Hematopoietic multipotent progenitor cell treated with erythropoietin and hydrocortisone succinate and interleukin-3 and kit ligand, for 15 days (in vitro differentiated cells): Measurements from ENCODE around the gene DUXA.
"Not testable (repeated sequence)": the region's sequence is repeated elsewhere in the genome, so short reads cannot be mapped to it uniquely, and the experiment has no call there.

Source experiments
- DNase-seq: peaks from one replicate; pipeline ENCODE4 v3.0.0-alpha.2; 2015; ENCODE audit warnings: low spot score

The DUXA gene

DNA sequence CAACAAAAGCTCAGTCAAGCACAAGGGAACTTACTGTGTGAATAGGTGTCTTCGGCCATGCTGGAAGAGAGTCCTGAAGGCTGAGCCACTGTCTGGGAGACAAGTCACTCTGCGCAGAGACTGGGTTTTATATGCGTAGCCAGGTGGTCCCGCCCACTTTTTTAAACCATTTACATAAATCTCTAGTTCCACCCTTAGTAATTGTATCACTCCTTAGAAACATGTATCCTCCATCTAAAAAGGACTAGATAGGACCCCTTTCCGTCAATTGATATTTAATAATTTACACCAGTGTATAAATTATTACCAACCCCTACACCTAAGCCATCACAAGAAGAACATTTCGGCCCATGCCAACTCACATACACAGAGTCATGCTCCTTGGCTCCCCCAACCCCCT lies at the start of gene DUXA:
Gene DUXA (minus strand): TSS at position 101 of the 400 bp plus-strand sequence. CDS start 42 bp downstream, at position 59.
- no peak for DNase-seq

DNA sequence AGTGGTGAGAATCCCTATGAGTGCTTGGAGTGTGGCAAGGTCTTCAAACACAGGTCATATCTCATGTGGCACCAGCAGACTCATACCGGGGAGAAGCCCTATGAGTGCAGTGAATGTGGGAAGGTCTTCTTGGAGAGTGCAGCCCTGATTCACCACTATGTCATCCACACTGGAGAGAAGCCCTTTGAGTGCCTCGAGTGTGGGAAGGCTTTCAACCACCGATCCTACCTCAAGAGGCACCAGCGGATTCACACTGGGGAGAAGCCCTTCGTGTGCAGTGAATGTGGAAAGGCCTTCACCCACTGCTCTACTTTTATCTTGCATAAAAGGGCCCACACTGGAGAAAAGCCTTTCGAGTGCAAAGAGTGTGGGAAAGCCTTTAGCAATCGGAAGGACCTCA lies 44.8 kb upstream of the DUXA start:
- no peak for DNase-seq

DNA sequence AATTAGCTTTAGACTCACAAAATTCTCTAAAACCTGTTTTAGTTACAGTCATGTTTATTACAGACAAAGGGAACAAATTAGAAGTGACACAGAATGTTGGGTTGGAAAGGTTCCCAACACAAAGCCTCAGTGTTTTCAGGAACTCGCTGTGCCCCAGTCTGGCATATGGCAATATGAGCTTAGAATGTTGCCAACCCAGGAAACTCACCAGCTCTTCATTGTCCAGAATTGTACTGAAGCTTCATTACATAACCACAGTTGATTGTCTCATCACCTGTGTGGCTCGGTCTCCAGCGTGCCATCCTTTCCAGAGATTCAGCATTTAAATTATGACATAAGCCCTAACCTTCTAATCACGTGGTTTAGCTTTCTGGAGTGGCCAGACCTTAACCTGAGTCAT lies 43.1 kb upstream of the DUXA start:
- no peak for DNase-seq

DNA sequence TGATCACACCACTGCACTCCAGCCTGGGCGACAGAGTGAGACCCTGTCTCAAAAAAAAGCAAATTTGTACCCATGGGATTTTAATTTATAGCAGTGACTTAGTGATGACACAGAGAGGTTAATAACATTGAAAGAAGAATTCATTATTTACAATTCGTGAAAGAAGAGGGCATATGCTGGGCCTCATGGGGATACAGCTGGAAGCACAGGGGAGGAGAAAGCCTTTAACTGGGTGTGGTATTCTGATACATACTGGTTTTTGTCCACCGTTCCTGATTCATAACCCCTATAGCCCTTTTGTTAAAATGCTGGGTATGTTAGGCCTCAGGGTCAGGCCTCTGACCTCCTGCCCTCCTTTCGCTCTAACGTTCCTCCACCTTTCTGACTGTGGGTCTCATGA lies 34.9 kb upstream of the DUXA start:
- DNase-seq = no peak

DNA sequence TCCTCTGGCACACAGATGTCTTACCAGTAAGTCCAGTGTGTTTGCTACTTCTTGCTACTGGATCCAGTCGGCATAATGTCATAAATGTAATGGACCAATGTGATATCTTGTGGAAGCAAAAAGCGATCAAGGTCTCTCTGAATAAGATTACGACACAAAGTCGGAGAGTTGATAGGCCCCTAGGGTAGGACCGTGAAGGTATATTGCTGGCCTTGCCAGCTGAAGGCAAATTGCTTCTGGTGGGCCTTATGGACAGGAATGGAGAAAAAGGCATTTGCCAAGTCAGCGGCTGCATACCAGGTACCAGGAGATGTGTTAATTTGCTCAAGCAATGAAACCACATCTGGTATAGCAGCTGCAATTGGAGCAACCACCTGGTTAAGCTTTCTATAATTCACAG lies 30.6 kb upstream of the DUXA start:
- not testable (repeated sequence) for DNase-seq

DNA sequence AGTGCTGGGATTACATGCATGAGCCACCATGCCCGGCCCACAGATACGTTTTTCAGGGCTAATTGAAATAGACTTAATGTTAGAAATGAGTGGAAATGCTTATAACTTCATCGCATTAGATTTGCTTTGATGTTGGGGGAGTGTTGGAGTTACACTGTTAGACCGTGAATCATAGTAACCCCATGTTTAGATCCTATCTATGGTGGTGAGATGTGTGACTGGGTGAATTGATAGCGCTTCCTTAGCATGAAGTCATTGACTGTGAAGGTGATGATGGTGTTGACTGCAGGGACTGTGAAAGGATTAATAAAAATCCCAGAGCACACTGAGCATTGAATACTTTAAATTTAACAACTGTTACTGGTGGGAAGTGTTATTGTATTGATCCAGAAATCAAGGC lies 25.7 kb upstream of the DUXA start:
- DNase-seq = no peak

DNA sequence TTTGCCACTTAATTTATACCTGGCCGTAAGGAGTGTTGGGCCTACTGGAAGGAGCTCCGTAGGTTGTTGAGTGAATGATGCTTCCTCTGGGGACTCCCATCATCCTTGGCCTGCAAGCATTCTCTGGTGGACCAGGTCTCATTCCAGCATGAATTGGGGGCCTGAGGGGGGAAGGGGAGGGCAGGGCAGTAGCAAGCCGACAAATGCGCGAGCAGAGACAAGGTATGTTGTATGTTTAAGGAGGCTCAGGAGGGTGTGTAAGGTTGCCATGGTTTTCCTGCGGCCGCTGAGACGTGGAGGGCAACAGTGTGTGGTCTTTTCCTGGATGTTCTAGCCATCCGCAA lies 24.8 kb upstream of the DUXA start:
- no peak for DNase-seq

DNA sequence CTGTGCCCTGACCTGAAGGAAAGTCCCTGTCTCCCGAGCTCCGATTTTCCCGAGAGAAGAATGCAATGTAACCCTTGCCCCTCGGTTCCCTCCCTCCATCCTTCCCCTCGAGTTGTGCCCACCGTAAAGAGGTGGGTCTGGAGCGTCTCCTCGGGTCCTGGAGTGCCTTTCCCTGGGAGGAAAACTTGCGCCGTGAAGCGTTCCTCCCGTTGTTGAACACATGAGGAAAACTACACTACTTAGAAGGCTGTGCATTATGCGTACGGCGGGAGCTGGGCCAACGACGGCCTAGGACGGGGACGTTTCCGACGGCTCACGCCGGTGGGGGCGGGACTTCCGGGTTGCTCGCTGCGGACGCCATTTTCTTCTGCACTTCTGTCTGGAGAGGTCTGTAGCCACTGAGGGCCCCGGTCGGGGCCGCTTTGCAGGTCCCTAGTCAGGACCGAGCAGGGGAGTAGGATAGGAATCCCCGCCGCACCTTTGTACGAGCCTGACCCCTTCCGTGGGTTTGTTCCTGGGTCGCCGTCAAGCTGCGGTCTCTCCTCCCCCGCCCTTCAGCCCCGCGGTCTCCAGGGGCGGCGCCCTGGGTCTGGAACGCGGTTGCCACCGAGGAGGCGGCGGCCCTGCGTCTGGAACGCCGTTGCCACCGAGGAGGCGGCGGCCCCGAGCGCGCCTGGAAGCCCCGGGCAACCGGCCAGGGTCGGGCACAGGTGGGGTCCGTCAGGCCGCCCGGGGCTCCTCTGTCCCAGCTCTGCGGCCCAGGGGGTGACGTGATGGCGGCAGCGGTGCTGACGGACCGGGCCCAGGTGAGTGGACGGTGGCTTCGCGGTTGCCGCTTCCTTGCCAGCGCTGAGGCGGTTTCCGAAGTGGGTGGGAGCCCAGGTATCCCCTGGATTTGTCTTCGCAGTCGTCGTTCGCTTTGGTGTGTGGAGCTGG lies 24.1 kb upstream of the DUXA start, which contains the start of gene ZNF264:
Gene ZNF264 (plus strand): TSS at position 360 of the 936 bp plus-strand sequence. CDS start 414 bp downstream, at position 774.
- peak; percentile 87 for DNase-seq

DNA sequence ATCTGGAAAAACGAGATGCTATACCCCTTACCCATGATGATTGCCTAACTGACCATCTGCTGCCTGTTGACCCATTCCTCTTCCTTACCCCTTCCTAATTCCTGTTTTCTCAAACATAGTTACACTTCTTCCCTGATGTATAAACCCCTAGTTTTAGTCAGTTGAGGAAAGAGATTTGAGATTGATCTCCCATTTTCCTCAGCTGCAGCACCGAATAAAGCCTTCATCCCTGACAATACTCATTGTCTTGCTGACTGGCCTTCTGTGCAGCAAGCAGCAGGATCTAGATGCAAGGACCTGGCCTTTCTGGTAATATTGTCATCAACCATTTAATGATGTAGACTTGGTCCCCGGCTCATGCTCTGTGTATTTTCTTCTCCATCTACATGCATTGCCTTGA lies 23.0 kb upstream of the DUXA start:
- no peak for DNase-seq

DNA sequence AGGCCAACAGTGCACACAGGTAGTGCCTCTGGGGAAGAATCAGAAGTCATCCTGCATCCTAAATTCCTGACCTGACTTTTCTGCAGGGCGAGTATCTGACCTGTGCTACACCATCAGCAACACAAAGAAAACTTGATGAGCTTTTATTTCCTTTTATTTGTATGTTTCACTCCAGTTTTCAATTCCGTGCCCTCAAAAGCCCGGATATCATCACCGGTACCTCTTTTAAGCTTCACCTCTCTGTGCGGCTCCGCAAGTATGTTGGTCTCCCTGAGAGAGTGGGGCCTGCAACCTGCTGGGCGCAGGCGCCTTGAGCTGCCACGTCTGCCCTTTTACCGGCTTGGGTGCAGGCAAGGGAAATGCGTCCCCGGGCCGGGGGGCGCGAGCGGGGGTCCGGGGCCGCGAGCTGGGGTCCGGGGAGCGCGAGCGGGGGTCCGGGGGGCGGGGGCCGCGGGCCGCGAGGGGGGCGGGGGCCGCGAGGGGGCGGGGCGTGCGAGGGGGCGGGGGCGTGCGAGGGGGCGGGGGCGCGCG lies 4.3 kb upstream of the DUXA start:
- no peak for DNase-seq

DNA sequence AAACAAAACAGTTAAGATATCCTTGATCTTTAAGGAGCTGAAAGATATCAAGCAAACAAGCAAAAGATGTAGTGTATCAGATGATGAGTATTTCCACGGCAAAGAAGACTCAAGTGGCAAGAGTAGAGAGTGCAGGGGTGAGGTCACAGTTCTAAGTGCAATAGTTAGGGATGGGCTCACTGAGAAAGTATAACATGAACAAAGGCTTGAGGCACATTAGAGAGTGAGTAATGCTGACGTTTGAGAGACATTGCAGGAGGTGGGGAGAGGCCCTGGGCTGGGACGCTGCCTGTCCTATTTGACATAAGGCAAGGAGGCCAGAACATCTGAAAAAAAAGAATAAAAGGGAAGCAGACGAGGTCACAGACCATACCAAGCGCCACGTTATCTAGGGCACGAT lies 1.4 kb downstream of the DUXA start:
- DNase-seq = no peak

DNA sequence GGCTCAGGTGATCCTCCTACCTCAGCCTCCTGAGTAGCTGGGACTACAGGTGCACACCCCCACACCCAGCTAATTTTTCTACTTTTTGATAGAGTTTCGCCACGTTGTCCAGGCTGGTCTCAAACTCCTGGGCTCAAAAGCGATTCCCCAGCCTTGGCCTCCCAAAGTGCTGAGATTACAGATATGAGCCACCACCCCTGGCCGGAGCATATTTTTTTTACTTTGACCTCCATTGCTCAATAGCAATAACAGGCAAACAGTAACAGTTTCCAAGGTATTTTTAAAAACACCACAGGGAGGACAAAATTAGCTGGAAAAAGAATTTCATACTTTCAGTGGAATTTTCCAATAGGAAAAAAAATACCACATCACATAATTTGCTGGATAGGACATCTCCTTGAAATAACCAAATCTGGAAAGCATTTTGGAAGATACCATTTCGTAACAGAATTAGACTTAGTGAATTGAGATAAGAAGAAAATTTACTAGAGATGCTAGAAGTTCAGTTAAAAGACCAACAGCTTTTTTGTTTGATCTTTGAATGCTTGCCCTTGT lies 5.2 kb downstream of the DUXA start:
- DNase-seq = no peak

DNA sequence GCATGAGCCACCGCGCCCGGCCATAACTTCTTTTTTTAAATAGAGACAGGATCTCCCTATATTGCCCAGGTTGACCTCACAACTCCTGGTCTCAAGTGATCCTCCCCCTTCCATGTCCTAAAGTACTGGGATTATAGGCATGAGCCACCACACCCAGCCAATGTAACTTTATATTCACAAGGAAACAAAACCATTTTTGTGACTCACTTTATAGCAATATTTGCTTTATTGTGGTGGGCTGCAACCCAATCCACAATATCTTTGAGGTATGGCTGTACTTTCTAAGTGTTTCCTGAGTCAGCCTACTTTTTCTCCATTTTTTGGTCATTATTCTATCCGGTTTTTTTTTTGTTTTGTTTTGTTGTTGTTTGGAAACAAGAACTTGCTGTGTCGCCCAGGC lies 14.4 kb downstream of the DUXA start:
- DNase-seq = no peak

DNA sequence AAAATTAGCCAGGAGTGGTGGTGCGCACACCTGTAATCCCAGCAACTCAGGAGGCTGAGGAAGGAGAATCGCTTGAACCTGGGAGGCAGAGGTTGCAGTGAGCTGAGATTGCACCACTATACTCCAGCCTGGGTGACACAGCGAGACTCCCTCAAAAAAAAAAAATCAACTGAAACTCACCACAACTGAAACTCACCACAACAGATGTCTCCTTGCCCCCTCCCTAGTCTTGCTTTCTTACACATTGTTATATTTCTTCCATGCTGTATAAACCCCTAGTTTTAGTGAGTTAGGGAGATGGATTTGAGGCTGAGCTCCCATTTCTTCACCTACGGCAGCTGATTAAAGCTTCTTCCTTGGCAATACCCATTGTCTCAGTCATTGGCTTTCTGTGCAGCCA lies 25.6 kb downstream of the DUXA start:
- DNase-seq = no peak

DNA sequence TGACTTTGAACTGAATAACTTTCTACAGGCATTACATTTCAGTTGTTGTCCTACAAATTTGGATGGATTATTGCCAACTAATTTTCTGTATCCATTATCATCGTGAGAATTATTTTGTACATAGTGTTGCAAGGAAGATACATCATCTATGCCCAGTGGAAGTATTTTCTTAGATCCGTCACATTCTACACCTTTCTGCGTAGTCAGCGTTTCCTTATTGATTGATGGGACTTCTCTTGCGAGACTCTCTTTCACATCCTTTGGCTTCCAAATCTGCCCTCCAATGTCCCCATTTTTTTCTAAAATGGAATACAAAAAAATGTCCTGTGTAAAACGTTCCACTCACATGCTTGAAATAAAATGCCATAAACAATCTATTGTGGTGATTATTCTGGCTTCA lies 31.5 kb downstream of the DUXA start:
- no peak for DNase-seq

DNA sequence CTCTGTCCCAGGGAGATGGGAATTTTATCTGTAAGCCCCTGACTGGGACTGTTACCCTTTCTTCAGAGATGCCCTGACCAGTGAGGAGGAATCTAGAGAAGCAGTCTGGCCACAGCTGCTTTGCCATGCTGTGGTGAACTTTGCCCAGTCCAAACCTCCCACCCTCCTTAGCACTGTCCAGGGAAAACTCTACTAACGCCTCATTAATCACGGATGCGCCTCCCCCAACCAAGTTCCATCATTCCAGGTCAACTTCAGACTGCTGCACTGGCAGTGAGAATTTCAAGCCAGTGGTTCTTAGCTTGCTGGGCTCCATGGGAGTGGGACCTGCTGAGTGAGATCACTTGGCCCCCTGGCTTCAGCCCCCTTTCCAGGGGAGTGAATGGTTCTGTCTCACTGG lies 39.9 kb downstream of the DUXA start:
- not testable (repeated sequence) for DNase-seq

DNA sequence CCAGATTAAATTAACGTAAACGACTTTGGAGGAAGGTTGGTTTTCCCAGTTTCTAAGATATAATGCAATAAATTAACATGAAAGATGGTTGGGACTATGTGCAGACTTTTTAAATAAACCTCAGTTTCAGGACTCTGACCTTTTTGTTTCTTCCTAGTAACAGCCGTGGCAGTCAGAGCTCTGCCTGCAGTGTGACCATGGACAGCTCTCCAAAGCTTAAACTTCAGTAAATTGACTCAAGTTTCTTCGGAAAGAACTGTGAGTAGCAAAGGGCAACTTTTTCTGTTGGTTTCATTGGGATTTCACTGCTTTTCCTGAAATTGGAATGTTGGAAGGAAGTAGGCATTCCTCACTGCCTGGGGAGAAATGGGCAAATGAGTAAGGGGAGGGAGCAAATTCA lies 43.4 kb downstream of the DUXA start:
- no peak for DNase-seq

DNA sequence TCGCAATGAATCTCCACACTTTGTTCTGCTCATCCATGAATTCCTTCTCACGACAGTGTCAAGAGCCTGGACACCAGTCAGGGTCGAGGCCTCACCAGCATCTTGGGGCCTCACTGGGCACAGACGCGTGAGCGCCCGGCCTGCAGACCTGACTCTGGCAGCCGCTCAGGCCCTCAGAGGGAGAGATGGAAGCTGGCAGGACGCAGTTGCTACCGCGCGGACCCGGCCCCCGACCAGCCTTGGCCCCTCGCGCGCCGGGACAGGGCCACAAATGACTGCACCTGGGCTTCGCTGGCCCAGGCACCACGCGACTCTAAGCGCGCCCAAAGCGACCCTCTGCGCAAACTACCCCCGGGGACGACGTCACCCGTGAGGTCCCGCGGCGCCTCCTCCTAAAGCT lies 48.4 kb downstream of the DUXA start:
- DNase-seq = no peak

DNA sequence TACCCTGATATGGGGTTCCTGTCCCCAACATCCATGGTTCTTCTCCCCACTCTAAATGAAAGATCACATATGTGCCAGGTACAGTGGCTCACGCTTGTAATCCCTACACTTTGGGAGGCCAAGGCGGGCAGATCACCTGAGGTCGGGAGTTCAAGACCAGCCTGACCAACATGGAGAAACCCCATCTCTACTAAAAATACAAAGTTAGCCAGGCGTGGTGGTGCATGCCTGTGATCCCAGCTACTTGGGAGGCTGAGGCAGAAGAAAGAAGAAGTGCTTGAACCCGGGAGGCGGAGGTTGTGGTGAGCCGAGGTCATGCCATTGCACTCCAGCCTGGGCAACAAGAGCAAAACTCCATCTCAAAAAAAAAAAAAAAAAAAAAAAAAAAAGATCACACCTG lies 53.8 kb downstream of the DUXA start:
- not testable (repeated sequence) for DNase-seq

DNA sequence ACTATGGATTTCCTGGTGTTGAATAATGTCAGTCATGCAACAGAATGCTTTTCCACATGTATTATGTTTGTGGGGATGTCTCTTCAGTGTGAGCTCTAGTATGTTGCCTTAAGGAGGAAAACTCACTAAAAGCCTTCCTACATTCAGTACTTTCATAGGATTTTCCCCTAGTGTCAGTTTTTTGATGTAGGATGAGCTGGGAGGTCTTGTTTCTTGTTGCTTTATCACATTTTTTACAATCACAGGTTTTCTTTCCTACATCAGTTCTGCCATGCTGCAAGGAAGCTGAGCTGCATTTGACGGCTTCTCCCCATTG lies 56.0 kb downstream of the DUXA start:
- no peak for DNase-seq

DNA sequence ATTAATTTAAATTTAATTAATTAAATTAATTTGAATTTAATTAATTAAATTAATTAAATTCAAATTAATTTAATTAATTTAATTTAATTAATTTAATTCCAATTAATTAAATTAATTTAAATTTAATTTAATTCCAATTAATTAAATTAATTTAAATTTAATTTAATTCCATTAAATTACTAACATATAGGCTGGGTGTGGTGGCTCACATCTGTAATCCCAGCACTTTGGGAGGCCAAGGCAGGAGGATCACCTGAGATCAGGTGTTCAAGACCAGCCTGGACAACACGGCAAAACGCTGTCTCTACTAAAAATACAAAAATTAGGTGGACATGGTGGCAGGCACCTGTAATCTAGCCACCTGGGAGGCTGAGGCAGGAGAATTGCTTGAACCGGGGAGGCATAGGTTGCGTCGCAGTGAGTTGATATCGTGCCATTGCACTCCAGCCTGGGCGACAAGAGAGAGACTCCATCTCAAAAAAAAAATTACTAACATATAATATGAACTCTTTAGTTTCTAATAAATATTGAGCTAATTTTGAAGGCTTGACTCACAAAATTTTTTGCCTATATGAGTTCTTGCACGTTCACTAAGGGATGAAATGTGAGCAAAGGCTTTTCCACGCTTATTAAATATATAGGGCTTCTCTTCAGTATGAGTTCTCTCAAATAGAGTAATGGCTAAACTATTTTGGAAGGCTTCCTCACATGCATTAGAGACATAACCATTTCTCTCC lies 56.5 kb downstream of the DUXA start:
- no peak for DNase-seq

DNA sequence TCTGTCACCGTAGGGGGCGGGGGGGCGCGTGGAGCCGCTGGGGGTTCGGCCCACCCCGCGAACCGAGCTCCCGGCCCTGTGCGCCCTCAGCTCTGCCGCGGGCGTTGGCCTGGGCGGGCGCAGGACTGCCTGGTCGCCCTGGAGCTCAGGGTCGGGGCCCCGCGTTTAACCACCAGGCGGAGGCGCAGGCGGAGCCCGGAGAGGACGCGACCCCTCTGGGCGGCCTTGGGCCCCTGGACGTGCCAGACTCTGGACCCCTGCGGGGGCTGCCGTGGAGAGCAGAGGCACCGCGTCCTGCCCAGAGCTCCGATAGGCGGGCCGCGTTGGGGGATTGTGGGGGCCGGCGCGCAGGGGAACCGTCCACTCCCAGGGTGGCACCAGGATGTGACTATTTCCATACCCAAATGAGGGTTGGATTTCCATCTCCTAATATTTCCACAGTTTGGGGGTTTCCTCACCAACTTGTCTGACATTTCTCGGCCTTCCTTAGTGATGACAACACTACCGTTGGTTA lies 60.5 kb downstream of the DUXA start:
- no peak for DNase-seq
